Karpas-422 (cell line): ENCODE data around the gene CAB39. TPM values are rescaled to one million over a fixed set of nuclear protein-coding genes. Genes with fewer than 3 reads are reported as not detected.

ENCODE experiments used
- DNase-seq: peaks from one replicate; pipeline ENCODE4 v3.0.0-alpha.2; 2015
- H2AFZ ChIP-seq: fragments of 200-600 bp; sonication (generic); 2 replicates; pipeline ENCODE4 v1.6.1; 2014; ENCODE audit warnings: antibody characterized with exemption, low read length, mixed read lengths
- H3K27ac ChIP-seq: fragments of 200-600 bp; sonication (generic); 2 replicates; pipeline ENCODE4 v1.5.1; 2014; ENCODE audit warnings: mild to moderate bottlenecking, low read length, moderate library complexity
- H3K27me3 ChIP-seq: fragments of 200-600 bp; sonication (generic); 2 replicates; pipeline ENCODE4 v1.6.1; 2014; ENCODE audit warnings: low read length, mixed read lengths
- H3K36me3 ChIP-seq: fragments of 200-600 bp; sonication (generic); 2 replicates; pipeline ENCODE4 v1.6.1; 2014; ENCODE audit warnings: low read length, mixed read lengths; ENCODE audit not compliant: insufficient read depth
- H3K4me1 ChIP-seq: fragments of 200-600 bp; sonication (generic); 2 replicates; pipeline ENCODE4 v1.6.1; 2014; ENCODE audit warnings: mild to moderate bottlenecking, low read length, mixed read lengths
- H3K4me2 ChIP-seq: fragments of 200-600 bp; sonication (generic); 2 replicates; pipeline ENCODE4 v1.6.1; 2014; ENCODE audit warnings: low read length, low read depth, mild to moderate bottlenecking; ENCODE audit not compliant: poor library complexity, severe bottlenecking
- H3K4me3 ChIP-seq: fragments of 200-600 bp; sonication (generic); 2 replicates; pipeline ENCODE4 v1.5.1; 2014; ENCODE audit warnings: mild to moderate bottlenecking, antibody characterized with exemption, low read length, mixed read lengths
- H3K79me2 ChIP-seq: fragments of 200-600 bp; sonication (generic); 2 replicates; pipeline ENCODE4 v1.6.1; 2014; ENCODE audit warnings: mild to moderate bottlenecking, low read length, mixed read lengths
- H3K9ac ChIP-seq: fragments of 200-600 bp; sonication (generic); 2 replicates; pipeline ENCODE4 v1.6.0; 2014; ENCODE audit warnings: low read length
- H3K9me2 ChIP-seq: fragments of 200-600 bp; sonication (generic), shearing (Covaris generic); replicated peaks from 2 replicates; pipeline ENCODE4 v1.6.0; 2014; ENCODE audit warnings: mild to moderate bottlenecking, low read length, moderate library complexity; ENCODE audit not compliant: insufficient read depth
- H3K9me3 ChIP-seq: fragments of 300-700, 200-600 bp; sonication (generic); 2 replicates; pipeline ENCODE4 v1.6.1; 2014; ENCODE audit warnings: low read length, mixed read lengths
- H4K20me1 ChIP-seq: fragments of 200-600 bp; sonication (generic); 2 replicates; pipeline ENCODE4 v1.6.1; 2014; ENCODE audit warnings: mild to moderate bottlenecking, antibody characterized with exemption, low read length, low read depth; ENCODE audit not compliant: insufficient read depth
- total RNA-seq: library from RNA; depleted of rRNA; stranded (reverse); fragments of >200 nt; shearing (Covaris generic); gene quantifications from 2 replicates; pipeline ENCODE4 v1.2.3, GENCODE V29; 2014; ENCODE audit warnings: low replicate concordance; rRNA removed

CAB39 gene
- 45.5 and 89.3 TPM in 2 replicates for total RNA-seq

DNA sequence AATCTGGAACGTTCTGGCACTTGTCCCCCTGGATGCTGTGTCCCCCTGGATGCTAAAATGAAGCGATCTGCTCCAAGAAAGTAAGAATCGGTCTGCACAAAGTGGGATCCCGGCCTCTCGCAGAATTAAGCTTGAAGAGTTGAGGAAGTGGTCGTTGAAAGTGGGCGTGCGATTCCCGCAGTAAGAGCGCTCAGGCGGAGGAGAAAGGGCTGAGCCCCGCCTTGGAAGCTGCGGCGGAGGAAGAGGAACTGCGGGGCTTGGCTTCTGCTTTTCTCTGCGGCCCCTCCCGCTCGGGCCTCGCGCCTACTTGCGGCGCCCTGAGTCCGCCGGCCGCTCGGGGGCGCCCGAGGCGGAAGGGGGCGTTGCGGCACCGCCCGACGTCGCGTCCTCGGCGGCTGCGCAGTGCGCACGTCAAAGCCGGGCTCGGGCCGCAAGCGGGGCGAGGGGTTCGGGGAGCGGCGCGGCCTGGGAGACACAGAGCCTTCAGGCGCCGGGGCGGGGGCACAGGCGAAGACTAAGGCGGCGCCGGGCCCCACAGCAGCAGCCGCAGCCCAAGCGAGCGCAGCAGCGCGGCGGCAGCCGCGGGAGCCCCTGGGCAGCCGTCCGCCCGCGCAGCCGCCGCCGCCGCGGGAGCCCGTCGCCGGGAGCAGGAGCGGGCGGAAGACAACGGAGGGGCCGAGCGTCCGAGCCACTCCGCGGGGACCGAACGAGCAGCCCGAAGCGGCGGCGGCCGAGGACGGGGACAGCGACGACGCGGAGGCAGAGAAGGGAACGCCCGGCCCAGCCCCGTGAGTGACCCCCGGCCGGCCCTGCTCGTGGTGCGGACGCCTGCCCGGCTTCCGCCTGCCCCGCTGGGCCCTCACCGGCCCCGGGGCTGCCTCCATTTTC, at the start of gene CAB39:
TSS of gene CAB39 (plus strand) at position 400 of the 888 bp plus-strand sequence. CDS start 47,160 bp downstream, outside the sequence.
- Histone ChIP-seq H3K9me3 (no peaks in the 10 kb centered on the region), H3K4me1 (peaks cover 36% of the 10 kb centered on the region), H3K9me2 (no peaks in the 10 kb centered on the region), H3K27me3 (no peaks in the 10 kb centered on the region), H2AFZ (peak within 1 kb of the TSS; percentile 82), H3K4me2 (peak within 1 kb of the TSS; percentile 95), H3K9ac (peak within 1 kb of the TSS; percentile 82), H3K4me3 (peak within 1 kb of the TSS; percentile 79), H3K27ac (peak within 1 kb of the TSS; percentile 46), H4K20me1 (peaks cover 29% of the 10 kb centered on the region; the same call in 1 of the 2 replicates), H3K36me3 (no peaks in the 10 kb centered on the region), H3K79me2 (peaks cover 48% of the 10 kb centered on the region)
- DNase-seq = peak; percentile 96

DNA sequence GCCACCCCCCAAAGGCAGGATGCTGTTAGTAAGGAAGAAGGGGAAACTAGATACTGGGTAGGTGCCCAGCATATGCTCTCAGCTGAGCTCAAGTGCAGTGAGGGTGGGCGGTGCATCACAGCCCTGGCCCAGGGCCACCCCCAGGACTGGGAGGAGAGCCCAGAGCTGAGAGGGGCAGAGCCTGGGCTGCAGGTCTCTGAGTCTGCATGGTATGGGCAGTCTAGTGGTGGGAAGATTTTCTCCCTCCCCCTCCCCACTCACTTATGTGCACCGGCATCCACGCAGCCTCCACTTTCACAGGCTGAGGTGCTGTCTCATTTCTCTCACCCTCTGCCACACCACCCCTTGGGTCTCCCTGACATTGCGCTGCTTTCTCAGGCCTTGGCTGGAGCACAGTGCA, 48.5 kb upstream of the CAB39 start:
- H3K27me3 ChIP-seq = no peaks in the 10 kb centered on the region
- no peaks in the 10 kb centered on the region for H3K9me3 ChIP-seq
- H3K4me1 ChIP-seq = peaks cover 31% of the 10 kb centered on the region
- DNase-seq = no peak
- no peak overlapping the region for H3K27ac ChIP-seq
- no peak overlapping the region for H3K4me2 ChIP-seq
- H3K79me2 ChIP-seq = no peaks in the 10 kb centered on the region
- H3K9ac ChIP-seq = no peak overlapping the region
- H4K20me1 ChIP-seq = no peaks in the 10 kb centered on the region
- no peak overlapping the region for H3K4me3 ChIP-seq
- H3K9me2 ChIP-seq = no peaks in the 10 kb centered on the region
- H2AFZ ChIP-seq = no peak overlapping the region
- no peaks in the 10 kb centered on the region for H3K36me3 ChIP-seq

DNA sequence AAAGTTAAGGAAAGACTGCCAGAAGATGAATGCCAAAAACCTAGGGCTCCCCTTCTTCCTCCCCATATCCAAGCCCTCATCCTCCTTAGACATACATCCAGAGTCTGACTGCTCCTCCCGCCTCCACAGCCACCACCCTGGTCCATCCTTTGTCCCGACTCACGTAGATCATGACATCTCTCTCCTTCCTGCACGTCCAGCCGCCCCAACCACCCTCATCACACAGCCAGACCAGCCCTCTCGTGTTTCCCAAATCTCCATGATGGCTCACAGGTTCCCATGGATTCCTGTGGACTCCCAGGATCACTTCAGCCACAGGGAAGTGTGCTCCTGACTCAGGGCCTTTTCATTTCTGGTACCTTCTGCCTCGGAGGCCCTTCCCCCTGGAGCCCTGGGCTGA, 47.8 kb upstream of the CAB39 start:
- Histone ChIP-seq H3K9me2 (no peaks in the 10 kb centered on the region), H3K9me3 (no peaks in the 10 kb centered on the region), H3K36me3 (no peaks in the 10 kb centered on the region), H3K9ac (no peak overlapping the region), H3K27ac (no peak overlapping the region), H3K79me2 (no peaks in the 10 kb centered on the region), H2AFZ (no peak overlapping the region), H4K20me1 (no peaks in the 10 kb centered on the region), H3K4me2 (no peak overlapping the region), H3K4me1 (peaks cover 35% of the 10 kb centered on the region), H3K27me3 (no peaks in the 10 kb centered on the region), H3K4me3 (no peak overlapping the region)
- DNase-seq = no peak

DNA sequence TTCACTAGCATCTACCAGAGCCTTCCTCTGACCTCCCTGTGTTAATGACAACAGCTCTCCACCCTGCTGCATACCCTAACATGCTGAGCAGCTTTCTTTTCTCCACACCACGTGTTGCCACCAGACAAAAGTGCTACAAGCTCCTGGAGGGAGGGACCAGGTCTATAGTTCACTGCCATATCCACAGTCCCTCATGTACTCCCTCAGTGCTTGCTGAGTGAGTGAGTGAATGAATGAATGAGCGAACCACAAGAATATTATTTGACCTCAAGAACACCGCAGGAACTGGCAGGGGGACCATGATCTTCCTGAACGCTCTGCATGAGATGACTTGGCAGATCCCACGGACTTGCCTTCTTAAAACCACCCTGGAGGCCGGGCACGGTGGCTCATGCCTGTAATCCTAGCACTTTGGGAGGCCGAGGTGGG, 47.4 kb upstream of the CAB39 start:
- H4K20me1 ChIP-seq = no peaks in the 10 kb centered on the region
- H2AFZ ChIP-seq = no peak overlapping the region
- H3K4me2 ChIP-seq = no peak overlapping the region
- H3K9me2 ChIP-seq = no peaks in the 10 kb centered on the region
- H3K4me3 ChIP-seq = no peak overlapping the region
- H3K36me3 ChIP-seq = no peaks in the 10 kb centered on the region
- H3K79me2 ChIP-seq = no peaks in the 10 kb centered on the region
- DNase-seq = no peak
- peaks cover 35% of the 10 kb centered on the region for H3K4me1 ChIP-seq
- H3K27me3 ChIP-seq = no peaks in the 10 kb centered on the region
- no peaks in the 10 kb centered on the region for H3K9me3 ChIP-seq
- no peak overlapping the region for H3K9ac ChIP-seq
- H3K27ac ChIP-seq = no peak overlapping the region

DNA sequence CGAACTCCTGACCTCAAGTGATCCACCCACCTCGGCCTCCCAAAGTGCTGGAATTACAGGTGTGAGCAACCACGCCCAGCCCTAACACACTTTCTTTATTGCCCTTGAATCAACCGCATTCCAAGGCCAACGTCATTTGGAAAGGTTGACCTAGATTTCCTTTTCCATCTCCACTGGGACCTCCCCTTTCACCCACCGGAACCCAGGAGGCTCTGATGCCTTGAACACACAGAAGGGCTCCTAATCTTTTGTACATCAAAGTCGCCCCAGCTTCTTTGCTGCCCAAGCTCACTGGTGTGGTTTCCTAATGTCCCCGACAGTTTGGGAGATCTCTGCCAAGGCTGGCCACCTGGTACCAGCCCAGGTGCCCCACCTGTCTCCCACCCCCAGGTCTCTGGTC, 46.2 kb upstream of the CAB39 start:
- Histone ChIP-seq H3K4me3 (no peak overlapping the region), H3K27ac (no peak overlapping the region), H4K20me1 (no peaks in the 10 kb centered on the region), H3K79me2 (no peaks in the 10 kb centered on the region), H3K36me3 (no peaks in the 10 kb centered on the region), H3K27me3 (no peaks in the 10 kb centered on the region), H3K4me1 (peaks cover 33% of the 10 kb centered on the region), H3K9me2 (no peaks in the 10 kb centered on the region), H3K4me2 (no peak overlapping the region), H3K9ac (no peak overlapping the region), H2AFZ (no peak overlapping the region), H3K9me3 (no peaks in the 10 kb centered on the region)
- DNase-seq = no peak

DNA sequence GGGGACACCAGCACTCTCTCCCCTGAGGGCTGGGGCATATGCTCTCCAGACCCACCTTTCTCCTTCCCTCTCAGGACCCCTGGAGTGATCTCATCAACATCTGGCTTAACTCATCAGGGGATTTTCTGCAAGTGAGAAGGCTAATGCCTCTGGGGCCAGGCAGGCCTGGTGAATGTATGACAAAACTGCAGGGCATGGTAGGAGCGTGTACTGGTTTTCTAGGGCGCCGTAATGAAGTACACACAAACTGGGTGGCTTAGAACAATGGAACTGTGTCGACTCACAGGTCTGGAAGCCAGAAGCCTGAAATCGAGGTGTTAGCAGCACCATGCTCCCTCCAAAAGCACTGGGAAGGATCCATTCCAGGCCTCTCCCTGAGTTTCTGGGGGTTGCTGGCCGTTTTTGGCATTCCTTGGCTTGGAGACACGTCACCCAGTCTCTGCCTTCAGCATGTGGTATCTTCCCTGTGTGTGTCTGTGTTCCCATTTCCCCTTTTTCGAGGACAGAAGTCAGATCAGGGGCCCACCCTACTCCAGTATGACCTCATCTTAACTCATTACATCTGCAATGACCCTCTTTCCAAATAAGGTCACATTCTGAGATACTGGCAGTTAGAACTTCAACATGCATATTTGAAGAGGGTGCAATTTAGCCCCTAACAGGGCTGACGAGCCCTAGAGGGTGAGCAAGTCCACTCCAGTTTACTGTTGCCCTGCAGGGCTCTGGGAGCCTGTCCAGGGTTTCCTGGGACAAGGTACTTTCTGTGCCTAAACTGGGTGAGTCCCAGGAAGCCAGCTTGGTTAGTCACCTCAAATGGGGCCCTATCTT, 45.5 kb upstream of the CAB39 start:
- Histone ChIP-seq H3K9me2 (no peaks in the 10 kb centered on the region), H3K4me2 (no peak overlapping the region), H3K4me1 (peaks cover 30% of the 10 kb centered on the region), H3K27ac (no peak overlapping the region), H3K9me3 (no peaks in the 10 kb centered on the region), H3K27me3 (no peaks in the 10 kb centered on the region), H3K9ac (no peak overlapping the region; the same call in 1 of the 2 replicates), H3K36me3 (no peaks in the 10 kb centered on the region), H3K79me2 (no peaks in the 10 kb centered on the region), H2AFZ (no peak overlapping the region; the same call in 1 of the 2 replicates), H3K4me3 (no peak overlapping the region), H4K20me1 (no peaks in the 10 kb centered on the region)
- no peak for DNase-seq

DNA sequence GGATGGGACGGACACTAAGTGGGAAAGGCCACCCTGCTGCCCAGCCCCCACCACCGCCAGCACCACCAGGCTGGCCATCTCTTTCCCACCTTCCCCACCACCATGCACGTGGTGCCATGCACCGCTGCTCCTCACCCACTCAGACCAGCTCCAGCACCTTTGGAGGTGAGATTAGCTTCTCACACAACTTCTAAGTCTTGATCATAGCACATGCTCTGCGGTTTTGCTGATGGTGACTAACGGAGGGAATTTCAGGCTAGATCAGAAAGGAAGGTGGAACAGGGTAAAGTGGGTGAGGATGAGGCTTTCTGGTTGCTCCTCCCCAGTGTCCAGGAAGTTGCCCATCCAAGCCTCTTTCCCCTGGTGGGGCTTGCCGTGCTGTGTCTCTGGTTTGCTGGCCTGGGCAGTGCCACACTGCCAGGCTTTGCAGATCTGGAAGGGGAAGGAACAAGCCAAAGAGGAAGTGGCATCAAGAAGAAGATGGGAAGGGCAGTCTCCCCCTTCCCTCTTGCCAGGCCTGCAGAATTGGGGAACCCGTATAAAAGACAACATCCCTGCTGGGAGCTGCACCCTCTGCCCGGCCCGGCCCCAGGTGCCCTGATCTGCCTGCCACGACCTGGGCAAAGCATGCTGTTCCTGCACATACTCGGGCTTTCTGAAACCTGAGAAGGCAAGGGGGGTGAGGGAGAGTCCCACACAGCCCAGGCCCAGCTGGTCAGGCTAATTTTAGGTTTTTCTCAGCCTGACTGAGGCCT, 44.3 kb upstream of the CAB39 start:
- H3K4me2 ChIP-seq = peak overlapping the region; percentile 29

More for the DNA sequence above, 44.3 kb upstream of the CAB39 start:
- H3K9me2 ChIP-seq = no peaks in the 10 kb centered on the region
- H3K4me3 ChIP-seq = no peak overlapping the region
- H3K4me1 ChIP-seq = peaks cover 29% of the 10 kb centered on the region
- H3K9me3 ChIP-seq = no peaks in the 10 kb centered on the region
- DNase-seq = peak; percentile 62
- H4K20me1 ChIP-seq = no peaks in the 10 kb centered on the region
- no peaks in the 10 kb centered on the region for H3K79me2 ChIP-seq
- H3K27ac ChIP-seq = no peak overlapping the region
- H3K9ac ChIP-seq = peak overlapping the region; percentile 40
- H3K27me3 ChIP-seq = no peaks in the 10 kb centered on the region
- no peaks in the 10 kb centered on the region for H3K36me3 ChIP-seq
- peak overlapping the region; percentile 35 for H2AFZ ChIP-seq
